ENCODE results near the gene LTA4H.

The LTA4H gene

GRCh38 chr12:96051756-96052485, 16.5 kb upstream of the LTA4H start:
- in situ Hi-C loops (cut with MboI; ENCODE audit: low sequenced_read_pairs) = no loop called here
- H3K4me3 ChIP-seq = no peak overlapping the region
- peaks cover 3% of the 10 kb centered on the region; the same call in 1 of the 2 replicates for H3K27me3 ChIP-seq (ENCODE audit: low read depth)
- H3K36me3 ChIP-seq (replicated peaks) = no peaks in the 10 kb centered on the region
- no peaks in the 10 kb centered on the region for H3K4me1 ChIP-seq
- no peak for DNase-seq (ENCODE audit: low spot score in 2 of 2)
- no peaks in the 10 kb centered on the region; the same call in 1 of the 2 replicates for H3K9me3 ChIP-seq

- H3K4me1 ChIP-seq = no peaks in the 10 kb centered on the region
- no peaks in the 10 kb centered on the region for H3K9me3 ChIP-seq
- H3K4me3 ChIP-seq = no peak overlapping the region
- DNase-seq (ENCODE audit: low spot score in 2 of 2) = no peak
- H3K36me3 ChIP-seq (replicated peaks) = no peaks in the 10 kb centered on the region
- in situ Hi-C loops (cut with MboI; ENCODE audit: low sequenced_read_pairs) = no loop called here
- peaks cover 3% of the 10 kb centered on the region; the same call in 1 of the 2 replicates for H3K27me3 ChIP-seq (ENCODE audit: low read depth)
Measured at GRCh38 chr12:96050139-96050538, 14.8 kb upstream of the LTA4H start.

DNA sequence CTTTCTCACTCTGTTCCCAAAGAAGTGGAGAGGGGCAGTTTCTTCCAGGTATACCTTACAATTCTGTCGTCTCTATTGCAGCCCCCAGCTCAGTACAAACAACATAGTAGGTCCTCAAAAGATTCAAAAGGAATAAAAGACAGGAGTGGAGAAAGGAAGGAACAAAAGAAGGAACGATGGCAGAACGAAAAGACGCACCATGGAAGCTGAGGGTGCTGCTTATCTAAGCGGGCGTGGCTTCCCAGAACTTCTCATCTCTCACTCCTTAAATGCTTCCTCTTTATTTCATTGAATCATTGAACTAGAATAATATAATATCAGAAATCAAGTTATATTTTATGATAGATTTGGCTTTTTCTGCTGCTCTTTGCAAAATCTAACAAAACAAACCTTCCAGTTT, 13.7 kb upstream of the LTA4H start:
- DNase-seq (ENCODE audit: low spot score in 2 of 2) = no peak
- H3K9me3 ChIP-seq = no peaks in the 10 kb centered on the region
- in situ Hi-C loops (cut with MboI; ENCODE audit: low sequenced_read_pairs) = no loop called here
- H3K27me3 ChIP-seq (ENCODE audit: low read depth) = peaks cover 3% of the 10 kb centered on the region; the same call in 1 of the 2 replicates
- no peaks in the 10 kb centered on the region for H3K4me1 ChIP-seq
- no peak overlapping the region for H3K4me3 ChIP-seq
- no peaks in the 10 kb centered on the region for H3K36me3 ChIP-seq (replicated peaks)

- Histone ChIP-seq H3K27me3 (ENCODE audit: low read depth) (peaks cover 3% of the 10 kb centered on the region; the same call in 1 of the 2 replicates), H3K36me3 (replicated peaks) (no peaks in the 10 kb centered on the region), H3K4me1 (no peaks in the 10 kb centered on the region), H3K9me3 (no peaks in the 10 kb centered on the region), H3K4me3 (no peak overlapping the region)
- in situ Hi-C loops (cut with MboI; ENCODE audit: low sequenced_read_pairs) = no loop called here
- no peak for DNase-seq (ENCODE audit: low spot score in 2 of 2)
Measured at GRCh38 chr12:96048393-96048969, 13.1 kb upstream of the LTA4H start.

GRCh38 chr12:96047229-96048211, 12.1 kb upstream of the LTA4H start:
- DNase-seq (ENCODE audit: low spot score in 2 of 2) = no peak
- Histone ChIP-seq H3K4me3 (no peak overlapping the region), H3K4me1 (no peaks in the 10 kb centered on the region), H3K9me3 (no peaks in the 10 kb centered on the region), H3K36me3 (replicated peaks) (no peaks in the 10 kb centered on the region), H3K27me3 (ENCODE audit: low read depth) (no peaks in the 10 kb centered on the region)
- in situ Hi-C loops (cut with MboI; ENCODE audit: low sequenced_read_pairs) = no loop called here

DNA sequence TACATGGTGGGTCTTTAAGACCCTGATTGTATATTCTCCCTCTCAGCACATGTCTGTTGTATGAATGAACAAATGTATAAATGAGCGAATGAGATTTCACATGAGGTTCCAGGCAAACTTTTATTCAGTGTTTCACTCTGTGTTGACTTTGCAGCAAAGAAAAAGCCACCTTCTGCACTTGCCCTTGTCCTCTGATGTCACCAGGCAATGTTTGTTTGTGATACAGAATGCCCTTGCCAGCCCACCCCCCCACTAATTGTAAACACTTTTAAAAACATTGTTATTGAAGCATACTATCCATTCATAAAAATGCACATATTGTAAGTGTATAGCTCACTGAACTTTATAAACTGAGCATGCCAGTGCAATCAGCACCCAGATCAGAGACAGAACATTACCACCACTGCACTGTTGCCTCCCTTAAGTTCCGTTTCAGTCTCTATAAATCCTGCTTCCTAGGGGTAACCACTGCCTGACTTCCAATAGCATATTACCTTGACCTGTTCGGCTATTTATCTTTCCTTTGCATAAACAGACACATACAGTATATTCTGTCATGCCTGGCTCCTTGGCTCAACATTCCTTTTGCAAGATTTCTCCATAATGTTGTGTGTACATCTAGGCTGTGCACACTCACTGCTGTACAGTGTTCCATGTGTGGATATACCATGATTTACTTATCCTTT, 11.3 kb upstream of the LTA4H start:
- DNase-seq (ENCODE audit: low spot score in 2 of 2) = no peak
- Histone ChIP-seq H3K4me3 (no peak overlapping the region), H3K27me3 (ENCODE audit: low read depth) (no peaks in the 10 kb centered on the region), H3K36me3 (replicated peaks) (no peaks in the 10 kb centered on the region), H3K9me3 (no peaks in the 10 kb centered on the region), H3K4me1 (no peaks in the 10 kb centered on the region)
- in situ Hi-C loops (cut with MboI; ENCODE audit: low sequenced_read_pairs) = no loop called here

- Histone ChIP-seq H3K4me3 (no peak overlapping the region), H3K36me3 (replicated peaks) (no peaks in the 10 kb centered on the region), H3K27me3 (ENCODE audit: low read depth) (no peaks in the 10 kb centered on the region), H3K4me1 (no peaks in the 10 kb centered on the region), H3K9me3 (no peaks in the 10 kb centered on the region)
- DNase-seq (ENCODE audit: low spot score in 2 of 2) = no peak
- in situ Hi-C loops (cut with MboI; ENCODE audit: low sequenced_read_pairs) = no loop called here
Measured at GRCh38 chr12:96045566-96045965, 10.2 kb upstream of the LTA4H start.

GRCh38 chr12:96044943-96045290, 9.5 kb upstream of the LTA4H start:
- H3K4me1 ChIP-seq = no peaks in the 10 kb centered on the region
- no peak for DNase-seq (ENCODE audit: low spot score in 2 of 2)
- in situ Hi-C loops (cut with MboI; ENCODE audit: low sequenced_read_pairs) = no loop called here

DNA sequence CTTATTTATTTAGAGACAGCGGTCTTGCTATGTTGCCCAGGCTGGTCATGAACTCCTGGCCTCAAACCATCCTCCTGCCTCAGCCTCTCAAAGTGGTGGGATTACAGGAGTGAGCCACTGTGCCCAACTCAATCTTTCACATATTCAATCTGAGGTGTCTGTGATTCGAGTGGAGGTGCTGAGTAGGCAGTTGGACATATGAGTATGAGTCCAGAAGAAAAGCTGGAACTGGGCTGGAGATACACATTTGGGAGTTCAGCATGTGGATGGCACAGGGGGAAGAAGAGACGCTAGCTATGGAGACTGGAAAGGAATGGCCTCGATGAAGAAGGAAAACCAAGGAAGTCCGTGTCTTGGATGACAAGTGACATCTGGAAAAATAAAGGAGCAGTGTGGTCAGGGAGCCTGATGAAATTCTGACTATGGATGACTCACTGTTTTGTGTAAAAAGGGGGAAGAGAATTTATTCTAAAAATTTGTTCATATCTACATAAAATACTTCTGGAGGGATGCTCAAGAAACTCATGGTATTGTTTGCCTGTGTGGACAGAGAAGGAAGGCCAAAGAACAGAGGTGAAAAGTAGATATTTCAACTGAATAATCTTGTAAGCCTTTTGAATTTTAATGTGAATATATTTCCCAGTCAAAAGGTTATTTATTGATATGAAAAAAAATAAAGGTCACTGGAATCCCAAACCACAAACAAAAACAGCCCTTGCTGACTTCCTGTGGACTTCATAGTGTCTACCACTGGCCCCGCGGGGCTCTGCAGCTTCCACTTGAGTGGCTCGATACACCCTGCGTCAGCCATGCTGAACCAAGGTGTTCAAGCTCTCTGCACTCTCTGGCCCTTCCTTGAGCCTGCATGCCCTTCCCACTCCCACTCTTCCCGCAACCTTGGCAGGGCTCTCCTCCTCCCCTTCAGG, 8.9 kb upstream of the LTA4H start:
- Histone ChIP-seq H3K9me3 (no peaks in the 10 kb centered on the region), H3K27me3 (ENCODE audit: low read depth) (peaks cover 3% of the 10 kb centered on the region; the same call in 1 of the 2 replicates), H3K4me1 (no peaks in the 10 kb centered on the region), H3K4me3 (no peak overlapping the region), H3K36me3 (replicated peaks) (no peaks in the 10 kb centered on the region)
- in situ Hi-C loops (cut with MboI; ENCODE audit: low sequenced_read_pairs) = no loop called here
- DNase-seq (ENCODE audit: low spot score in 2 of 2) = no peak

More at GRCh38 chr12:96044943-96045290, 9.5 kb upstream of the LTA4H start:
- Histone ChIP-seq H3K36me3 (replicated peaks) (no peaks in the 10 kb centered on the region), H3K4me3 (no peak overlapping the region), H3K27me3 (ENCODE audit: low read depth) (no peaks in the 10 kb centered on the region), H3K9me3 (no peaks in the 10 kb centered on the region)

DNA sequence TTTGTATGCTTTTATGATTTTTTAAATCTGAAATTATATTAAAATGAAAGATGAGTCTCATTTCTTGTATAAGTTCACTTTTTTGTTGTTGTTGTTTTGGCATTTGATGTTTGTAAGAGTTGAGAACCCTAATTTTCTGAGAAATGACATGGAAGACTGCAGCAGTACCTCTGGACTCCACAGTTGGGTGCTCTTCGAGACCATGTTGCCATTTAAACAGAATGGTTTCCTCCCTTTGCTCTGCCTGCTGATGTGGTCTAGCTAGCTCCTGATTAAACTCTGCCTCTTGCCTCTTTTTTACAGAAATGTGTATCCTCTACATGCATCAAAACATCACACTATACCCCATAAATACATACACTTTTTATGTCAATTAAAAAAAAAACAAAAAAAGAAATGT, 5.8 kb upstream of the LTA4H start:
- H3K36me3 ChIP-seq (replicated peaks) = no peaks in the 10 kb centered on the region
- DNase-seq (ENCODE audit: low spot score in 2 of 2) = no peak
- H3K9me3 ChIP-seq = no peaks in the 10 kb centered on the region
- H3K27me3 ChIP-seq (ENCODE audit: low read depth) = peaks cover 3% of the 10 kb centered on the region; the same call in 1 of the 2 replicates
- H3K4me3 ChIP-seq = no peak overlapping the region
- in situ Hi-C loops (cut with MboI; ENCODE audit: low sequenced_read_pairs) = no loop called here
- no peaks in the 10 kb centered on the region for H3K4me1 ChIP-seq

DNA sequence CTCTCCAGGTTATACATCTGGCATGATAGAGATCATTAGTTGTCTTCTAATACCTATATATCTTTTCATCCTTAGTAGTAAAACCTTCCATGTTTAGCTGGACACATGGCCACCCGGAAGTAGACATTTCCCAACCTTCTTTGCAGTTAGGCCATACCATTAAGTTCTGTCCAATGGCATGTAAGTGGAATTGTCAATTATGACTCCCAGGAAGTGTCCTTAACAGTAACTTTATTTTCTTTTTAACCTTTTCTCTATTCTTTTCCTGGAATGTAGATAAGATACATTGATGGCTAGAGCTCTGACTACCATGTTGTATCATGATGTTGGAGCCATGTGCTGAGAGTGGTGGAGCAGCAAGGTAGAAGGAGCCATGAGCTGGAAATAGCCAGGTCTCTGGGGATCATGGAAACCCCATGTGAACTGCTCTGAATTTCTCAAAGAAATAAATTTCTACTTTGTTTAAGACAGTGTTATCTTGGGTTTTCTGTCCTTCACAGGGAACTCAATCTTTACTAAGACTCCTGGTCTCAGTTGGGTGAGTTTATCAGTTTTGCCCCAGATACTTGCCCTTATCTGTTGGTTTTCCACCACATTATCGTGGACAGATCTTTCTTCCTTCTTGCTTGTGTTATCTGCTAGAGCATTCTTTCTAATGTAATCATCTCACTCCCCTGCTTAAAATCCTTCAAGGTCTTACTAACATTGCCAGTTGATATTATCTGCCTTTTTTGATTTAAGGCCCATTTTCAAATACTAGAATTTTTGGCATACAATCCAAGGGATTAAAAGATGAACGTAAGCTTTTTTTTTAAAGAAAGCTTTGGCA, 5.1 kb upstream of the LTA4H start:
- H3K27me3 ChIP-seq (ENCODE audit: low read depth) = peaks cover 3% of the 10 kb centered on the region; the same call in 1 of the 2 replicates
- in situ Hi-C loops (cut with MboI; ENCODE audit: low sequenced_read_pairs) = no loop called here
- no peak for DNase-seq (ENCODE audit: low spot score in 2 of 2)
- H3K4me3 ChIP-seq = no peak overlapping the region
- H3K9me3 ChIP-seq = no peaks in the 10 kb centered on the region
- no peaks in the 10 kb centered on the region for H3K4me1 ChIP-seq
- no peaks in the 10 kb centered on the region for H3K36me3 ChIP-seq (replicated peaks)

GRCh38 chr12:96039516-96039915, 4.1 kb upstream of the LTA4H start:
- in situ Hi-C loops (cut with MboI; ENCODE audit: low sequenced_read_pairs) = no loop called here
- no peaks in the 10 kb centered on the region for H3K4me1 ChIP-seq
- H3K9me3 ChIP-seq = no peaks in the 10 kb centered on the region
- no peak overlapping the region for H3K4me3 ChIP-seq
- no peak for DNase-seq (ENCODE audit: low spot score in 2 of 2)
- H3K27me3 ChIP-seq (ENCODE audit: low read depth) = peaks cover 3% of the 10 kb centered on the region; the same call in 1 of the 2 replicates
- H3K36me3 ChIP-seq (replicated peaks) = no peaks in the 10 kb centered on the region
